ENCODE measurements around the gene POR. TPM values are rescaled to one million over a fixed set of nuclear protein-coding genes. Genes with fewer than 3 reads are reported as not detected.

Gene POR
- total and polyA plus RNA-seq, 2 donors (not counting 1 experiment from before 2014, with no cell fraction given) = 68.4 to 78.4 TPM

DNA sequence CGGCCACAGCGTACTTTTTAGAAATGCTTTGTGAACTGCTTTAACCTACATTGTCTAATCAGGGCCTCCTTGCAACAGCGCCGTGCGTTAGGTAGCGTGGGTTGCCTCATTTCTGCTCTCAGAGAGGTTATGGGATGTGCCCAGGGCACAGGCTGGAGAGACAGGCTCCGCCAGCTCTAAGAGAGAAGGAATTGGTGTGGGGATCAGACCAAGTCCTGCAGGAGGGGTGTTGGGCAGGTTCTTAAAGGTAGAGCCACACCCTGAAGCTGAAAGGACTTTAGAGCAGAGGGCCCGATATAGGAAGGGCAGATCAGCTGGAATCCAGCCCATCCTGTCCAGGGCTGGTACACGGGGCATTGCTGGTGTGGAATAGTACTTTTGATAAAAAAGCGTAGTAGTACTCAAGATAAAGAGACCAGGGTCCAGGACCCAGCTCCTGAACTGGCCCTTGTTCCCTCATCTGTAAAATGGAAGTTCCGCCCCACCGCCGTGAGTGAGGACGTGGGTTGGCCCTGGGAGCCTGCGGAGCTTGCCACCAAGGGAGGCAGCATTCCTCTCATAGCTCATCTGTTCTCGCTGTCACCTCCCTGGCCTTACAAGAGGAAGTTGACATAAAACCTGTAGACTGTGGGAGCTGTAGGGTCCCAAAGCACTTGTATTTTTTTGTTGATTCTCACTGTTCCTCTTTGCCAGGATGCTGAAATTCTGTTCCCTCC lies 42.2 kb downstream of the POR start:
- H3K36me3 ChIP-seq (replicated peaks in 1 of 2; ENCODE audit: control extremely low read depth in 1 of 2, control insufficient read depth in 1 of 2, extremely low read depth in 1 of 2, insufficient read depth in 2 of 2, low read length in 1 of 2) = peaks cover 4 to 30% of the 10 kb centered on the region in 2 experiments
- no peak overlapping the region for H3K4me3 ChIP-seq (ENCODE audit: control extremely low read depth in 1 of 5, extremely low read depth in 1 of 5, insufficient read depth in 1 of 5, low read depth in 2 of 5, low read length in 4 of 5)
- no peaks in the 10 kb centered on the region for H3K79me2 ChIP-seq (ENCODE audit: control insufficient read depth, insufficient read depth, low read length)
- no peaks in the 10 kb centered on the region for H3K27me3 Mint-ChIP-seq
- H3K4me2 ChIP-seq (replicated peaks; ENCODE audit: low read depth, low read length, poor library complexity, severe bottlenecking) = no peak overlapping the region
- H4K20me1 ChIP-seq (ENCODE audit: control insufficient read depth, insufficient read depth, low read length, poor library complexity, severe bottlenecking) = no peaks in the 10 kb centered on the region
- no peak overlapping the region for H3K9ac ChIP-seq (ENCODE audit: low read length)
- no peaks in the 10 kb centered on the region for H3K9me3 ChIP-seq (ENCODE audit: control extremely low read depth in 1 of 3, control insufficient read depth in 2 of 3, insufficient read depth in 1 of 3, low read length in 2 of 3)
- H3K27me3 ChIP-seq (replicated peaks in 1 of 4; ENCODE audit: control extremely low read depth in 1 of 4, control insufficient read depth in 3 of 4, insufficient read depth in 4 of 4, low read length in 3 of 4) = no peaks in the 10 kb centered on the region
- H3K4me1 ChIP-seq (ENCODE audit: control insufficient read depth in 2 of 2, insufficient read depth in 2 of 2, low read length in 2 of 2) = no peaks in the 10 kb centered on the region
- intact Hi-C loops (cut with micrococcal nuclease) = no loop called here
- 98% methylated on average over 16 of the region's 16 CpGs for WGBS (ENCODE audit: insufficient coverage)
- ChIA-PET CTCF (no interaction called here), POLR2A (no interaction called here)
- no peaks in the 10 kb centered on the region for H3K9me3 Mint-ChIP-seq (ENCODE audit: insufficient read depth)
- DNase-seq = no peak
- no peak overlapping the region for H2AFZ ChIP-seq (ENCODE audit: insufficient read depth, low read depth, low read length, poor library complexity, severe bottlenecking)
- H3K4me1 Mint-ChIP-seq = no peaks in the 10 kb centered on the region
- TF ChIP-seq EZH2 (IDR thresholded peaks at IDR 0.05; ENCODE audit: borderline replicate concordance, insufficient read depth, low read depth, low read length, poor library complexity, severe bottlenecking) = no peak
- TF ChIP-seq, protein P1, sequence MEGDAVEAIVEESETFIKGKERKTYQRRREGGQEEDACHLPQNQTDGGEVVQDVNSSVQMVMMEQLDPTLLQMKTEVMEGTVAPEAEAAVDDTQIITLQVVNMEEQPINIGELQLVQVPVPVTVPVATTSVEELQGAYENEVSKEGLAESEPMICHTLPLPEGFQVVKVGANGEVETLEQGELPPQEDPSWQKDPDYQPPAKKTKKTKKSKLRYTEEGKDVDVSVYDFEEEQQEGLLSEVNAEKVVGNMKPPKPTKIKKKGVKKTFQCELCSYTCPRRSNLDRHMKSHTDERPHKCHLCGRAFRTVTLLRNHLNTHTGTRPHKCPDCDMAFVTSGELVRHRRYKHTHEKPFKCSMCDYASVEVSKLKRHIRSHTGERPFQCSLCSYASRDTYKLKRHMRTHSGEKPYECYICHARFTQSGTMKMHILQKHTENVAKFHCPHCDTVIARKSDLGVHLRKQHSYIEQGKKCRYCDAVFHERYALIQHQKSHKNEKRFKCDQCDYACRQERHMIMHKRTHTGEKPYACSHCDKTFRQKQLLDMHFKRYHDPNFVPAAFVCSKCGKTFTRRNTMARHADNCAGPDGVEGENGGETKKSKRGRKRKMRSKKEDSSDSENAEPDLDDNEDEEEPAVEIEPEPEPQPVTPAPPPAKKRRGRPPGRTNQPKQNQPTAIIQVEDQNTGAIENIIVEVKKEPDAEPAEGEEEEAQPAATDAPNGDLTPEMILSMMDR (IDR thresholded peaks at IDR 0.05) = no peak
- no peak for ATAC-seq (ENCODE audit: low read depth)
- no peak overlapping the region for H3K27ac ChIP-seq (ENCODE audit: low read length in 2 of 2)
- H3K27ac Mint-ChIP-seq = no peak overlapping the region
- H3K4me3 Mint-ChIP-seq = no peak overlapping the region

GRCh38 chr7:75958802-75959543 lies 44.0 kb downstream of the POR start:
- H2AFZ ChIP-seq (ENCODE audit: insufficient read depth, low read depth, low read length, poor library complexity, severe bottlenecking) = no peak overlapping the region
- DNase-seq (no peak), ATAC-seq (ENCODE audit: low read depth) (no peak)
- CTCF ChIA-PET = no interaction called here
- TF ChIP-seq, protein P1 (IDR thresholded peaks at IDR 0.05) = no peak
- no peak for TF ChIP-seq EZH2 (IDR thresholded peaks at IDR 0.05; ENCODE audit: borderline replicate concordance, insufficient read depth, low read depth, low read length, poor library complexity, severe bottlenecking)
- H3K9me3 ChIP-seq (ENCODE audit: control extremely low read depth in 1 of 3, control insufficient read depth in 2 of 3, insufficient read depth in 1 of 3, low read length in 2 of 3) = no peaks in the 10 kb centered on the region
- H3K4me1 Mint-ChIP-seq = no peaks in the 10 kb centered on the region
- no peak overlapping the region for H3K4me2 ChIP-seq (replicated peaks; ENCODE audit: low read depth, low read length, poor library complexity, severe bottlenecking)
- H3K27ac Mint-ChIP-seq = no peak overlapping the region
- no peaks in the 10 kb centered on the region for H3K79me2 ChIP-seq (ENCODE audit: control insufficient read depth, insufficient read depth, low read length)
- no peaks in the 10 kb centered on the region for H3K27me3 ChIP-seq (replicated peaks in 1 of 4; ENCODE audit: control extremely low read depth in 1 of 4, control insufficient read depth in 3 of 4, insufficient read depth in 4 of 4, low read length in 3 of 4)
- no peak overlapping the region for H3K27ac ChIP-seq (ENCODE audit: low read length in 2 of 2)
- peaks cover 4 to 32% of the 10 kb centered on the region in 2 experiments for H3K36me3 ChIP-seq (replicated peaks in 1 of 2; ENCODE audit: control extremely low read depth in 1 of 2, control insufficient read depth in 1 of 2, extremely low read depth in 1 of 2, insufficient read depth in 2 of 2, low read length in 1 of 2)
- no peaks in the 10 kb centered on the region for H3K27me3 Mint-ChIP-seq
- H3K4me3 Mint-ChIP-seq = no peak overlapping the region
- no peaks in the 10 kb centered on the region for H3K9me3 Mint-ChIP-seq (ENCODE audit: insufficient read depth)
- intact Hi-C loops (cut with micrococcal nuclease) = no loop called here
- no peak overlapping the region for H3K4me3 ChIP-seq (ENCODE audit: control extremely low read depth in 1 of 5, extremely low read depth in 1 of 5, insufficient read depth in 1 of 5, low read depth in 2 of 5, low read length in 4 of 5)
- WGBS (ENCODE audit: insufficient coverage) = 96% methylated on average over 4 of the region's 9 CpGs
- no peak overlapping the region for H3K9ac ChIP-seq (ENCODE audit: low read length)
- H4K20me1 ChIP-seq (ENCODE audit: control insufficient read depth, insufficient read depth, low read length, poor library complexity, severe bottlenecking) = no peaks in the 10 kb centered on the region
- H3K4me1 ChIP-seq (ENCODE audit: control insufficient read depth in 2 of 2, insufficient read depth in 2 of 2, low read length in 2 of 2) = no peaks in the 10 kb centered on the region
- POLR2A ChIA-PET = no interaction called here
